Measurements from ENCODE around the gene FSCN2. TPM values are rescaled to one million over a fixed set of nuclear protein-coding genes. Genes with fewer than 3 reads are reported as not detected.
A peak's percentile ranks its signal among the peaks of the same experiment; 100 is the strongest.

Gene FSCN2
- 1 to 10 TPM in 1 of 2 donors, under 1 TPM in 1; 0.95 to 1.8 TPM for total RNA-seq

- H3K27me3 Mint-ChIP-seq (ENCODE audit: low read depth), result no peaks in the 10 kb centered on the region
- no peak within 1 kb of the TSS for H3K27ac Mint-ChIP-seq
- H3K36me3 Mint-ChIP-seq (ENCODE audit: insufficient read depth in 2 of 2), result no peaks in the 10 kb centered on the region
- H3K9me3 Mint-ChIP-seq, result no peaks in the 10 kb centered on the region
- ATAC-seq (replicated peaks in 1 of 2), result no peak
- no peaks in the 10 kb centered on the region for H3K4me1 Mint-ChIP-seq (ENCODE audit: low read depth)
- no peak within 1 kb of the TSS for H3K4me3 Mint-ChIP-seq
- DNase-seq, result no peak
These were observed at the start of gene FSCN2 for GRCh38 chr17:81527591-81528383. FSCN2 (plus strand) TSS chr17:81528377; CDS start chr17:81528532, 155 bp downstream.

DNA sequence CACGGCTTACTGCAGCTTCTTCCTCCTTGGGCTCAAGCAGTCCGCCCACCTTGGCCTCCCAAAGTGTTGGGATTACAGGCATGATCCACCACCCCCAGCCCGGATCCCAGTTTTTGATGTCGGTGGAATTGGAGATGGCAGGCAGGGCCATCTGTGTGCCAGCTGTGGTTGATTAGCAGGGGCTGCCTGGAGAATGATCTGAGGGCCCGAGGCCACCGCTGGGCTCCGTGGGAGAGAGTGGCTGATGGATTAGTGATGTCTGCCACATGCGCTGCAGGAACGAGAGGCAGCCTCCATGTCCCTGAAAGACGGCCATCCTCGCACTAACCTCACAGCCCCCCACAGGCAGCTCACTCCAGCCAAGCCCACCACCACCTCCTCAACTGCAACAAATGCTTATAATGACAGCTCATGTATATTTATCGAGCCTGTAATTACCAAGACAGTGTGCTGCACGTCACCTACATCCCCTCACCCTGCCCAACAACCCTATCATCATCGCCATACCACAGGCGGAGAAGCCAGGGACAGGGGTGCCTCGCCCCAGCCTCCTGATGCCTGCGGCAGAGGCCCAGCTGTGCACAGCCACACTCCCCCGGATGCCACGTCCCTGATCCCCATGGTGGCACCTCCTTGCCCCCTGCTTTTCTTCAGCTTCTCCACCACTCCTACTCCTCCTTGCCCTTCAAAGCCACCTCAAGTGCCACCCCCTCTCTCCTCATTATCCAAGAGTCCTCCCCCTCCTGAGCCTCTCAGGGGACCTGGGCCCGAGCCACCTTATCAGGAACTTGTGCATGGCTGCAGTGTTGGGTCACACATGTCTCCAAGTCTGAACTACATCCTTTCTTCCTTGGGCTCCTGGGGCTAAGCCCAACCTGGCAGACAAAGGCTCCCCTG is 48.8 kb upstream of the FSCN2 start:
- no peak overlapping the region for H3K27ac Mint-ChIP-seq
- H3K4me1 Mint-ChIP-seq (ENCODE audit: low read depth), result peaks cover 20% of the 10 kb centered on the region
- peaks cover 37% of the 10 kb centered on the region for H3K27me3 Mint-ChIP-seq (ENCODE audit: low read depth)
- H3K4me3 Mint-ChIP-seq, result no peak overlapping the region
- H3K36me3 Mint-ChIP-seq (ENCODE audit: insufficient read depth in 2 of 2), result no peaks in the 10 kb centered on the region
- no peak for ATAC-seq (replicated peaks in 1 of 2)
- H3K9me3 Mint-ChIP-seq, result no peaks in the 10 kb centered on the region
- no peak for DNase-seq

GRCh38 chr17:81480140-81481072 is 47.8 kb upstream of the FSCN2 start:
- Mint-ChIP-seq H3K4me1 (ENCODE audit: low read depth) (peaks cover 20% of the 10 kb centered on the region), H3K27me3 (ENCODE audit: low read depth) (peaks cover 37% of the 10 kb centered on the region), H3K4me3 (no peak overlapping the region), H3K27ac (no peak overlapping the region), H3K9me3 (no peaks in the 10 kb centered on the region), H3K36me3 (ENCODE audit: insufficient read depth in 2 of 2) (no peaks in the 10 kb centered on the region)
- no peak for DNase-seq
- ATAC-seq (replicated peaks in 1 of 2), result no peak

DNA sequence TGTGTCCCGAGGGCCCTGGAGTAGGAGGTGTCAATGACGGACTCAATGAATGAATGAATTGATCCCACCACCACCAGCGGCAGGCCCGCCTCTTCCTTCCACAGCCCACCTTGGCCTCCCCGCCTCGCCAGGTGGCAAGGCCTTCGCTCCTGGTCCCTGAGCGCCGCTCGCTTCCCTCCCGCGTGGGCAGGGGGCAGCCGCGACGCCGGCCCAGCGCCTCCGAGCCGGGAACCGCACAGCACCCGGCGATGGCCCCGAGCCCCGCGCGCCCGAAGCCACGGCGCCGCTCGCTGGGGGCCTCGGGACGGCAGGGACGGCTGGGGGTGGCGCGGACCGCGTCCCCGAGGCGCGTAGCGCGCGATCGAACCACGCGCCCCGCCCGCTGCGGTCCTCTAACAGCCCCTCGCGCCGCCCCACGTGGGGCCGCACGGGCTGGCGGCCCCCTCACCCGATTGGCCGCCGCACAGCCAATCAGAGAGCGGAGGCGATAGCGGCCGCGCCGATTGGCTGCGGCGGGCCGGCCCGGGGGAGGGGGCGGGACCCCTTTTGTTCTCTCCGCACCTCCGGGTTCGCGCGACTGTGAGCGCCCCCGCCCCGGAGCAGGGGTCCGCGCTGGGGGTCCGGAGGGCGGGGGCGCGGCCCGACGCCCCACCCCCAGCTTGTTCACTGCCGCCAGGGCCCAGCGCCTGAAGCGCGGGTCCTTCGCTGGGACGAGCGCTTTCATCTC is 46.9 kb upstream of the FSCN2 start:
- H3K4me3 Mint-ChIP-seq, result peak overlapping the region; percentile 72 to 75
- no peak overlapping the region for H3K27ac Mint-ChIP-seq
- H3K36me3 Mint-ChIP-seq (ENCODE audit: insufficient read depth in 2 of 2), result no peaks in the 10 kb centered on the region
- peak; percentile 67 to 74 for DNase-seq
- H3K4me1 Mint-ChIP-seq (ENCODE audit: low read depth), result peaks cover 25% of the 10 kb centered on the region
- peak; percentile 66 to 82 for ATAC-seq (replicated peaks in 1 of 2)
- H3K27me3 Mint-ChIP-seq (ENCODE audit: low read depth), result peaks cover 43% of the 10 kb centered on the region
- H3K9me3 Mint-ChIP-seq, result no peaks in the 10 kb centered on the region

DNA sequence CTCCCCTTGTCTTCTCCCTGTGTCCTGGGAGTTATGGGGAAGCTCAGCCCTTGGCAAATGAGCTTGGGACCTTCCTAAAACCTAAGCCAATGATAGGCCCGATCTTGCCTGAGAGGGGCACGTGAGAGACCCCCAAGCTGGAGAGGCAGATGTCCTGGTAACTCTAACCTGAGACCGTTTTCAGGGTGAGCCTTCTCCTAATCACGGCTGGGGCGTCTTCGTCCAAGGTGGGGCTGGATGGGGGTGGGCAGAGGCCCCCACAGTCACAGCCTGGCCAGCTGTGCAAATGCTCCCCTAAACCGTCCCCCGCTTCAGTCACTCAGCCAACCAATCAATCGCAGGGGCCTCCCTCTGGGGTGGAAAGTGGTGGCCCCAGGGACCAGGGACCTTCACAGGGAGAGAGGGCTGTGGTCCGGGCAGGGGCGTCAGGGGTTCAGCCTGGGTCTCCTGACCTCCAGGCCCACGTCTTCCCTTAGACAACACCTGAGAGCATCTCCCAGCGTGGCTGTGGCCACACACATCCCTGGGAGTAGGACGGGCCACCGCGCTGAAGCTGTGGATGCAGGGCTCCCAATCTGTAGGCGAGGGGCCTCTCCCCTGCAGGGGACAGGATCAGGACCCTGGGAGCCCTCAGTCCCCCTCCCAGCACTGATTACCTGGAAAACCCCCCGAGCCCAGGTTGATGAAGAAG is 46.2 kb upstream of the FSCN2 start:
- no peak for DNase-seq
- peaks cover 32% of the 10 kb centered on the region for H3K4me1 Mint-ChIP-seq (ENCODE audit: low read depth)
- ATAC-seq (replicated peaks in 1 of 2), result no peak

DNA sequence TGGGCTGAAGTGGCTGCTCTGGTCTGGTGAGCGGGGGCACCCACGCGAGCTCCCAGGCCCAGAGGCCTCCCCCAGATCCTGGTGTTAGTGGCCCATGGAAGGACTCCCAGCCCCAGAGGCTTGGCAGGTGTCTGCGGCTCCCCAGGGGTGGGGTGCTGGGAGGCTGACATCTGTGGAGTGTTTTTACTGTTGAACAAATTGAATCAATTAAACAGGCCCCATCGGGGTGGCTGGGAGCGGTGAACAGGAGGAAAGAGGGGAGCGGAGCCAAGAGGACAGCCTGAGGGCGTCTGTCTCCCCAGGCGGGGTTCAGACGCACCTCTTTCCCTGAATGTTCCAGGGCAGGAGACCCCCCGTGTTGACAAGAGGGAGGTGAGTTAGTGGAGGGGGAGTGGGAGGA is 45.5 kb upstream of the FSCN2 start:
- Mint-ChIP-seq H3K4me3 (peak overlapping the region in 1 of 2 donors; percentile 75), H3K27ac (no peak overlapping the region), H3K4me1 (ENCODE audit: low read depth) (peaks cover 36% of the 10 kb centered on the region), H3K27me3 (ENCODE audit: low read depth) (peaks cover 49% of the 10 kb centered on the region), H3K9me3 (no peaks in the 10 kb centered on the region), H3K36me3 (ENCODE audit: insufficient read depth in 2 of 2) (no peaks in the 10 kb centered on the region)
- no peak for DNase-seq
- no peak for ATAC-seq (replicated peaks in 1 of 2)

More for the DNA sequence above, 46.2 kb upstream of the FSCN2 start:
- H3K27me3 Mint-ChIP-seq (ENCODE audit: low read depth), result peaks cover 49% of the 10 kb centered on the region
- no peaks in the 10 kb centered on the region for H3K36me3 Mint-ChIP-seq (ENCODE audit: insufficient read depth in 2 of 2)
- peak overlapping the region; percentile 72 to 75 for H3K4me3 Mint-ChIP-seq
- H3K9me3 Mint-ChIP-seq, result no peaks in the 10 kb centered on the region
- H3K27ac Mint-ChIP-seq, result no peak overlapping the region

DNA sequence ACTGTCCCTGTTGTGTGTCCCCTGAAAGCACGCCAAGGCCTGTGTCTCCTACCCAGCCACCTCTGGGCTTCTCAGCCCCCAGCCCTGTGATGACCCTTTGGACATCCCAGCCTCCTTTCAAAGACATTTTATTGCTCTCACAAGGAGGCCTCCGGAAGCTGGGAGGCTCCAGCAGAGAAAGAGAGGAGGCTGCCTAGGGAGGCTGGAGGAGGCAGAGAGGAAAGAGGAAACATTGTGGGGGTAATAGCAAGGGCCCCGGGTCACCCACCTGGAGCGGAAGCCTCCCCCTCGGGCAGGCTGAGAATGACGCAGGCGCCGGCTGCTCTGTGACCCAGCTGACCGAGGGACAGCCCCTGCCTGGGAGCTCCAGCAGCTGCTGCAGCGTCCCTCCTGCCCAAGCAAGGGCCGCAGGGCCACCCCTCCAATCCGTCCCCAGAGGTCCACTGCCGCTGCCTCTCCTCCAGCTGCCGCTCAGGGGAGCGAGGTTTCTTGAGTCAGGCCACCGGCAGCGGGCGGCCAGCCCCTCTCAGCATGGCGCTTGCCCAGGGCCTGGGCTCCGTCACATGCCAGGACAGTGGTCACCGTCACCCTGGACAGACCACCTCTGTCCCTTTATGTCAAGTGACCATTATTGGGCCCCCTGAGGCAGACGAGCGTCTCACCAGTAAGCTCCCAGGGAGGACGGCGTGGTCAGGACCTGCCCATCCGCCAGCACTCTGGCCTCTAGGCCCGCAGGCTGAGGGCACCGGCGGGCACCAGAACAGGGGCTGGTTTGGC is 44.9 kb upstream of the FSCN2 start:
- H3K4me3 Mint-ChIP-seq, result peak overlapping the region; percentile 44 to 75
- H3K9me3 Mint-ChIP-seq, result no peaks in the 10 kb centered on the region
- H3K27ac Mint-ChIP-seq, result no peak overlapping the region
- ATAC-seq (replicated peaks in 1 of 2) (no peak), DNase-seq (peak; percentile 46 to 47)
- peaks cover 43% of the 10 kb centered on the region for H3K27me3 Mint-ChIP-seq (ENCODE audit: low read depth)
- H3K4me1 Mint-ChIP-seq (ENCODE audit: low read depth), result peaks cover 36% of the 10 kb centered on the region
- H3K36me3 Mint-ChIP-seq (ENCODE audit: insufficient read depth in 2 of 2), result no peaks in the 10 kb centered on the region

GRCh38 chr17:81483862-81484194 is 44.3 kb upstream of the FSCN2 start:
- Mint-ChIP-seq H3K9me3 (no peaks in the 10 kb centered on the region), H3K27me3 (ENCODE audit: low read depth) (peaks cover 42% of the 10 kb centered on the region), H3K36me3 (ENCODE audit: insufficient read depth in 2 of 2) (no peaks in the 10 kb centered on the region), H3K4me3 (peak overlapping the region; percentile 44 to 75), H3K27ac (no peak overlapping the region), H3K4me1 (ENCODE audit: low read depth) (peaks cover 36% of the 10 kb centered on the region)
- DNase-seq (no peak), ATAC-seq (replicated peaks in 1 of 2) (peak in 1 of 2 donors; percentile 9)

- Mint-ChIP-seq H3K27me3 (ENCODE audit: low read depth) (peaks cover 43% of the 10 kb centered on the region), H3K4me1 (ENCODE audit: low read depth) (peaks cover 36% of the 10 kb centered on the region), H3K27ac (no peak overlapping the region), H3K9me3 (no peaks in the 10 kb centered on the region), H3K36me3 (ENCODE audit: insufficient read depth in 2 of 2) (no peaks in the 10 kb centered on the region), H3K4me3 (peak overlapping the region; percentile 44 to 75)
- DNase-seq (peak; percentile 91 to 95), ATAC-seq (replicated peaks in 1 of 2) (peak; percentile 67)
These were observed 43.8 kb upstream of the FSCN2 start for GRCh38 chr17:81484195-81484979.

- H3K27me3 Mint-ChIP-seq (ENCODE audit: low read depth), result peaks cover 45% of the 10 kb centered on the region
- ATAC-seq (replicated peaks in 1 of 2), result no peak
- no peak for DNase-seq
- H3K4me1 Mint-ChIP-seq (ENCODE audit: low read depth), result peaks cover 36% of the 10 kb centered on the region
- H3K36me3 Mint-ChIP-seq (ENCODE audit: insufficient read depth in 2 of 2), result no peaks in the 10 kb centered on the region
- no peak overlapping the region for H3K27ac Mint-ChIP-seq
- no peaks in the 10 kb centered on the region for H3K9me3 Mint-ChIP-seq
- H3K4me3 Mint-ChIP-seq, result peak overlapping the region in 1 of 2 donors; percentile 45
These were observed 41.9 kb upstream of the FSCN2 start for GRCh38 chr17:81486199-81486810.

Measured in activated T-cell treated with anti-CD3 and anti-CD28 coated beads, Interleukin-2, amount 50 U/mL, for 72 hours (primary cell).